DMS 273 (cell line): Measurements from ENCODE around the gene GNB2.

Experiments
- DNase-seq: peaks from one replicate; lab custom pipeline; 2025; ENCODE audit not compliant: unreplicated experiment; lab: John Stamatoyannopoulos, UW

The GNB2 gene

DNA sequence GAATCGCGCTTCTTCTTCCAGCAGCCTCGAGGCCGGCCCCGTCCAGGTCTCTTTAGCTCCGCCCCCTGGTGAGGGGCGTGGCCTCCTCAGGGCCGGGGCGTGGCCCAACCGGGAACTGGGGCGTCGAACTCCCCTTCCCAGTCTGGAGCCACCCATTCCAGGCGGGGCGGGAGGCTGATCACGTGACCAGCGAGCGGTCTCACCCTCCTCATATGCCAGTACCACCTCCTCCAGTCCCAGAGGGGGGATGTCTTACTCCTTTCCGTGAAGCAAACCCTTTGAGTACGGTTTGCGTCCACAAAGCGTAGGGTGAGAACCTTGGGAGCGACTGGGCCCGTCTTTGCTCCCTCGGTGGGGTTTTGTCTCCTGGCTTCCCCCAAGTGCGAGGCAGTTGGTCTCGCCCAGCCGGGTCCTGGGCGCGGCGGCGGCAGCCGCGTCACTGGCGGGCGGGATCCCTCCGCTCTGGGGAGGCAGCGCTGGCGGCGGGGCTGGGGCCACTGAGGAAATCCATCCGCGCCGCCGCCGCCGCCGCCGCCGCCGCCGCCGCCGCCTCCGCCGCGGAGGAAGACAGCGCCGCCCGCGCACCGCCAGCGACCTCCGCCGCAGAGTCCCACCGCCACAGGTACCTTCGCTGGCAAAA, at the start of gene GNB2:
TSS of gene GNB2 (plus strand) at position 439 of the 640 bp plus-strand sequence. CDS start 2,526 bp downstream, outside the sequence.
- peak; percentile 100 for DNase-seq

DNA sequence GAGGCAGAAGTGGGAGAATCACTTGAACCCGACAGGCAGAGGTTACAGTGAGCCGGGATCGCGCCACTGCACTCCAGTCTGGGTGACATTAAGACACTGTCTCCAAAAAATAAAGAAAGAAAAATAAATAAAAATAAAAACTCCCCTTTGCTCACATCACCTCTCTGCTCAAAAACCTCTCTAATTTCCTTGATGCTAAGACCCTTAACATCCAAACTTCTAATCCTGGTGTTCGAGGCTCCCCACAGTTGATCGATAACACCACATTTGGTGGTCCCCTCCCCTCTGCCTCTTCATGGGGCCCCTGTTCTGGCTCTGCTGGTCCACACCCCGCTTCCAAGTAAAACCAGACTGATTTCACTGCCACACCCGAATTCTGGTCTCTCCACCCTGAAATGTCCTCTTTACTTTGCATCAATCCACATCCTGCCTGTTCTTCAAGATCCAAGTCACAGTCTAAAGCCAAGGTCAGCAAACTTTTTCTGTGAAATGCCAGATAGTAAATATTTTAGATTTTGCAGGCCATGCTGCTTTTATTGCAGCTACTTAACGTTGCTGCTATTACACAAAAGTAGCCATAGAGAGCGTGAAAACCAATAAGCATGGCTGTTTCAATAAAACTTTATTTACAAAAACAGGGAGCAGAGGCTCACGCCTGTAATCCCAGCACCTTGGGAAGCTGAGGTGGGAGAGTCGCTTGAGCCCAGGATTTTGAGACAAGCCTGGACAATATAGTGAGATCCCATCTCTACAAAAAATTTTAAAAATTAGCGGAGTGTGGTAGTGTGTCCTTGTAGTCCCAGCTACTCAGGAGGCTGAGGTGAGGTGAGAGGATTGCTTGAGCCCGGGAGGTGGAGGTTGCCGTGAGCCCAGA, 49.4 kb upstream of the GNB2 start:
- no peak for DNase-seq

DNA sequence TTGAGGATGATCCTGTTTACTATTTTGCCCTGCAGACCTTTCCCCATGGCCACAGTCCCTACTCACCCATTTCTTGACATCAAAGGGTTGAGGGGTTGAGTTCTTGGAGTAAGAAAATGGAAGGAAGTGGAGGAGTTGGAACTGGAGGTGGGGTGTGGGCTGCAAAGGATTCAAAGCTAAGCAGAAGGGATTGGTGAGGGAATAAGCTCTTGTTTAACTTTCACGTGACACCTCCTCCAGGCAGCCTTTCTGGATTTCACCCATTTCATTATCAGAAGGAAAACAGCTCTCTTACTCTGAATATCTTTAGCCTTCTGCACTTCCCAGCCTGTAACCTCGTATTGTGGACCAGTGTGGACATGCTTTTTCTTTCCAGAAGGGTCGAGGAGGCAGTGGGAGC, 47.5 kb upstream of the GNB2 start:
- no peak for DNase-seq

DNA sequence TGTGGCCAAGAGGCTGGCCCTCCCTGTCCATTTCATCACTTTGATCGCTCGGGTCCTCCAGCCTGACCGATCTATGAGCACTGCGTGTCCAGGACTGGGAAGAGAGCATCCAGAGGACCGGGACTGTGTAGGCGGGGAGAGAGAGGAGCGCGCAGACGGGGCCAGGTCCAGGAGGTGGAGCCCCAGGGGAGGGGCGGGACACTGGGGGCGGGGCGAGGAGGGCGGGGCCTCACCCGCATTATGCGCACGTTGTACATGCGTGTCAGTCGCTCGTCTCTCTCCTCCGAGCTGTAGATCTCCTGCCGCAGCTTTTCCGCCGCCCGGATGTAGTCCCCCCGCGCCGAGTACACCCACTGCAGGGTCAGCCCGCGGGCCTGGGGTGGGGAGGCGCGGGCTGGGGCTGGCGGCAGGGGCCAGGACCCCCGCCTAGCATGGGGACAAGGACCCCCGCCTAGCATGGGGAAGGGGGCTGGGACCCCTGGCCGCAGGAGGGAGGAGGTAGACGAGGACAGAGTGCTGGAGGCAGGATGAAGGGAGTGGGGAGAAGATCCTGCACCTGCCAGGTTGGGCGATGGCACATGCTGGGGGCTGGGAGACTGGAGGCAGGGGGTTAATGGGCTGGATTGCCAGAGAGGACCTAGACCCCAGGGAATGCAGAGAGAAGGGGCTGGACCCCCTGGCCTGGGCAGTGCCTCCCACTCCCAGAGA, 46.9 kb upstream of the GNB2 start:
- DNase-seq, result no peak

DNA sequence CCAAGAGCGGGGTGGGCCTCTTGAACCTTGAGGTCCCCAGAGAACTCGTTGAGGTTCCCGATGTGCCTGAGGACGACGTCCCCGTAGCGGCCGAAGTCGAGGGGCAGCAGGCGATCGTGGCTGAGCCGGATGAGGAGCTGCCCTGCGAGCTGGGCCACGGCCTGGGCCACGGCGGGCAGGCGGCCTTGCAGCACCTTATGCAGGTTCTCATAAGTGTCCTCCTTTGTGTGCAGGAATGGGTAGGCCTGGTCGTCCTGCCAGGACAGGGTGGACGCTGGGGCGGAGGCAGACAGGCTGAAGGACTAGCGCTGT, 46.3 kb upstream of the GNB2 start:
- no peak for DNase-seq

DNA sequence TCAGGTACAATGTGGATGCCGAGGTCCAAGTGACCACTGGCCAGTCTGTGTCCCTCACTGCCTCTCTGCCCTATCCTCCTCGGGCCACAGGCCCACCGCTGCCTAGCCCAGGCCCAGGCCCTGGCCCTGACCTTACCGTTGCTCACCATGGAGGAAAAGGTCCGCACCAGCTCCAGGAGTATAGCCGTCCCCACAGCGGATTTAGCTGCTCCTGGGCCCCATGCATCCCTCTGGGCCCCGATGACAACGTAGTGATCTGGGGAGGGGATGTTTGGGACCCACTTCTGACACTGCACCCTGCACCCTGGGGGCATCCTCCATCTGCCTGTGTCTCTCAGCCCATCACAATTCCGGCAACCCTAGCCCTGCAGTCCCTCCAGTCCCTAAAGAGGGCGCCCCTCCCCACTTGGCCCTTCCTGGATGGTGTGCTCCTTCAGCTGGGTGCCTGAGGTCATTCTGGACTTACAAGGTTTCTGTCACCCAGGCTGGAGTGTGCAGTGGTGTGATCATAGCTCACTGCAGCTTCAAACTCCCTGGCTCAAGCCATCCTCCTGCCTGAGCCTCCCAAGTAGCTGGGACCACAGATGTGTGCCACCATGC, 44.3 kb upstream of the GNB2 start:
- DNase-seq, result peak; percentile 75

DNA sequence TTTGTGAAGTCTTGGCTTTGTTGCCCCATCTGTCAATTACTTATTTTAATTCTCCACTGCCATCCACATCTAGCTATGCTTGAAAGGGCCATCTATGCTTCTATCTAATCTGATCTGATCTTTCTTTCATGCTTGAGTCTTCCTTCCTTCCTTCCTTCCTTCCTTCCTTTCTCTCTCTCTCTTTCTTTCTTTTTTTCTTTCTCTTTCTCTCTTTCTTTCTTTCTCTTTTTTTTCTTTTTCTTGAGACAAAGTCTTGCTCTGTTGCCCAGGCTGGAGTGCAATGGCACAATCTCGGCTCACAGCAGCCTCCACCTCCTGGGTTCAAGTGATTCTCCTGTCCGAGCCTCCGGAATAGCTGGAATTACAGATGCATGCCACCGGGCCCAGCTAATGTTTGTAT, 43.5 kb upstream of the GNB2 start:
- no peak for DNase-seq

DNA sequence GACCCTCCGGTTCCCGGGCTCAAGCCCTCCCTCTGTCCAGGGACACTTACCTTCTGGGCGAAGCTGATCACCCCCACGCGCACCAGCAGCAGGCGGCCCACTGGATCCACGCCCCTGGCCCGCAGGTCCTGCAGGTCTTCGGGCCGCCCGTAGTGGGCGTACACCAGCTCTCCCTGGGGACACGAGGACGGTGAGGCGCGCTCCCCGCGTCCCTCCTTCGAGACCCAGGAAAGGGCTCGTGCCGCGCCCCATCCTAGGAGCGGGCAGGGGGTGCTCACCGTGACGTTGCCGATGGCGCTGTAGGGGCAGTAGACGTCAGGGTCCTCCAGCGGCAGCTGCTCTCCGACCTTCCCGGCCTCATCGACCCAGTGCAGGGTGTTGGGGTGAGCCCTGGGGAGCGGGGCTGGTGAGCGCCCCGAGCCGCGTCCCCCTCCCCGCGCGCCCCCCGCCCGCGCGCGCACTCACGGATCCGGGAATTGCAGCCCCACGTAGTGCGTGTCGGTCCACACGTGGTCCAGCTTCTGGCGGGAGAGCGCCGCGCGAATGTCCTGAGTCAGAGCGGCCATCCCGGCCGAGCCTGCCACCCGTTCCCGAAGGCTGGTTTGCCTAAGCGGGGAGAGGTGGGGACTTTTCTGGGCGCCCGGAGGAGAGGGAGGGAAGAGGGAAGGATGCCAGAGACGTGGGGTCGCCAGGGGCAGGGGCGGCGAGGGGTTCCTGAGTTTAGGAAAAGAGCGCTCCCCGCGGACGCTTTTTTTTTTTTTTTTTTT, 40.4 kb upstream of the GNB2 start:
- peak; percentile 74 for DNase-seq

DNA sequence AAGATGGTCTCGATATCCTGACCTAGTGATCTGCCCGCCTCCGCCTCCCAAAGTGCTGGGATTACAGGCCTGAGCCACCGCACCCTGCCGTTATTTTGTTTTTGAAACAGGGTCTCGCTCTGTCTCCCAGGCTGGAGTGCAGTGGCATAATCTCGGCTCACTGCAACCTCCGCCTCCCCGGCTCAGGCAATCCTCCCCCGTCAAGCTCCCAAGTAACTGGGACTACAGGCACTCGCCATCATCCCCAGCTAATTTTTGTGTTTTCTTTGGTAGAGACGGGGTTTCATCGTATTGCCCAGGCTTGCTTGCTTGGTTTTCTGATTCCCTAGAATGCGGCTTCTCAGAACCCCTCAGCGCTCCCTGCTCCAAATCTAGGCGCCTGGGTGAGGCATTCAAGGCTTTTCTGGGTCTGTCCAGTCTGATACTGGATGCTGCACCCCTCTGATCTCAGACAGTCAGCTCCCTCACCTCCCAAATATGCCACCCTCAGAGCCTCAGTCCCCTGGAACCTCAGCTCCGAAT, 33.5 kb upstream of the GNB2 start:
- DNase-seq, result no peak

DNA sequence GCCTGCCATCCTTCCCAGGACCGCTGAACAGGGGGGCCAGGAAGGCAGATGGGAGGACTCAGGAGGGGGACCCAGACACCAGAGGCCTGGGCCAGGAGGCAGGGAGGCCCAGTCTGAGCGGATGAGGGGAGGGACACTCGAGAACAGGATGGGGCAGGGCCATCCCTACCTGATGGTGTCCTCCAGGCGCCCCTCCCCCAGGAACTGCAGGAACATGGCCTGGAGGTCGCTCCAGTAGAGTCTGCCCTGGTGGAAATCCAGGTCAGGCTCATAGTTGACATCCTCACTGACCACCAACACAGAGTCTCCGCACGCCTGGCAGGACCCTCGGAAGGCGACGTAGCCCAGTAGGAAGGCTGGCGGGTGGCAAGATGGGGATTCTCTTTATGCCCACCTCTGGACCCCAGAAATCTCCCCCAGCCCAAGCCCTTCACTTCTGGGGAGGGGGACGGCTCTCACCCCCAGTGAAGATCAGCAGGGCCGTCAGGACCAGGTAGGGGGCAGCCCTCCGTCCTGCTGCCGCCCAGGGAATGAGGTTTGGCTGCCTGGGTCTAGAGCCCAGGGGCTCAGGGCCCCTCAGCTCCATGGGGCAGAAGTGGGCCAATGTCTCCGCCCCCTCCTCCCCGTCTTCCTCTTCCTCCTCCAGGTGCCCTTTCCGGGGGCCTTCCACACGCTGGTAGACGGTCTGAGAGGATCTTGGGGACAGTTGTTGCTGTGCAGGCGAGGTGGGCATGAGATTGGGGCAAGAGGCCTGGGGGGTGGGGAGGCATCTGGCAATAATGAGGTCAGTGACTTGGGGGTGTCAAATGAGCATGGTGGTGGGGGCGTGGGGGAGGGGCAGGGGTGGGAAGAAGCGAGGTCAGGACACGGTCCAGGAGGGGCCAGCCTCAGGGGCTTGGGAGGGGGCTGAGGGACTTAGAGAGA, 32.8 kb upstream of the GNB2 start:
- no peak for DNase-seq

DNA sequence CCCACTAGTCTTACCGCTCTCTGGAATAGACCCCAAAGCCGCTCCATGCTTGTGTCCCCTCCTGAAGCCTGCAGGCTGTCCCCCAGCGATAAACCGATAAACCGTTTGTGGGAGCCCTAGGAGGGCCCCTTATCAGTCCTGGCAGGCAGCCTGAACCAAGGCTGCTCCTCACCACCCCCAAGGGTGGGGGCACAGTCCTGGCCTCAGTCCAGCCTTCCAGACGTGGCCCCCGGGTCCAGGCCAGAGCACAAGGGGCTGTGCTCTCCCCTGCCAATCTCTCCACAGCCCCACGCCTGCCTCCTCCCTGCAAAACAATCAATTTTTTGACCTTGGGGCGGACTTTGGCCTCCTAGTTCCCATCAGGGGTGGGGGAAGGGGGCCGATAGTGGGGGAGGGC, 32.1 kb upstream of the GNB2 start, which contains the start of gene TFR2:
TSS of gene TFR2 (minus strand) at position 90 of the 397 bp plus-strand sequence. CDS start at position 47, 43 bp downstream.
- DNase-seq, result no peak

DNA sequence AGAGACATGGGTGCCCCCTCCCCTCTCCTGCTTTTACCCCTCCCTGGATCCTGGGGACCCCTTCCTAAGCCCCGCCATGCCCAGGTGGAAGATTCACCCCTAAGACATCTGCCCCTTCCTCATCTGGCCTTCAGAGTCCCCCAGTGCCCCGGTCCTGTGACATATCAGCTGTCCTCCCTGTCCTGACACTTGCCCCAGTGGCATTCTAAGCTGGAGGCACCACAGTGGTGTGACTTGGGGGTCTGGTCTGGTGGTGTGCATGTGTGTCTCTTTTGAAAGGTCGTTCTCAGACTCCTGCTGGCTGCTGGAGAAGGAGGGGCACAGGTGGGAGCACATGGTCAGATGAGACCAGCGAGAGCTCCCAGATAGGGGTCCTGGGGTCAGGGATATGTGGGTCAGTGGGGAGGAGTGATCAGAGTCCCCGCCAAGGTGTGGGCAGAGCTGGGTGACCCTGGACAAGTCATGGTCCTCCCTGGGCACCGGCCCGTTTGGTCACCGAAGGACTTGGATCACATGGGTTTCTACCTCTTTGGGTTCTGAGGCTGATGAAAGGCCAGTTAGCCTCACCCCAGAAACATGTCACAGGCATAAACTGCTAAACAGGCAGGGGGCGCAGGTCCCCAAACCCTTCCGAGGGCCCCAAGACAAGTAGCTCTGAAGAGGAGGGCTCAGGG, 31.5 kb upstream of the GNB2 start:
- DNase-seq, result no peak

DNA sequence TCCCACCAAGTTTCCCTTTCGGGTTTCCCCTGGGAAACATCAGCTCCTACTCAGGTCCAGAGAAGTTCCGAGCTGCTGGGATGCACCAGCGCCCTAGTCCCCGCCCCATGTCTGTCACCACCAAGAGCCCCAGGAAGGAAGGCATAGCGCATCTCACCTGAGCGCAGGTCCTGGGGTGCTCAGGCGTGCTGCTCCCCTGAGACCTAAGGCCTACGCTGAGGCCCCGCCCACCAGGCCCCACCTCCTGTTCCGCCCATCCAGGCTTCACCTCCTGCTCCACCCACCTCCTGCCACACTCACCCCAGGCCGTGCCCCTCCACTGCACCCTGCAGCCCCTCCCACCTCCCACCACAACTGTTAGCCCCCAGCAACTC, 31.0 kb upstream of the GNB2 start:
- DNase-seq, result no peak

DNA sequence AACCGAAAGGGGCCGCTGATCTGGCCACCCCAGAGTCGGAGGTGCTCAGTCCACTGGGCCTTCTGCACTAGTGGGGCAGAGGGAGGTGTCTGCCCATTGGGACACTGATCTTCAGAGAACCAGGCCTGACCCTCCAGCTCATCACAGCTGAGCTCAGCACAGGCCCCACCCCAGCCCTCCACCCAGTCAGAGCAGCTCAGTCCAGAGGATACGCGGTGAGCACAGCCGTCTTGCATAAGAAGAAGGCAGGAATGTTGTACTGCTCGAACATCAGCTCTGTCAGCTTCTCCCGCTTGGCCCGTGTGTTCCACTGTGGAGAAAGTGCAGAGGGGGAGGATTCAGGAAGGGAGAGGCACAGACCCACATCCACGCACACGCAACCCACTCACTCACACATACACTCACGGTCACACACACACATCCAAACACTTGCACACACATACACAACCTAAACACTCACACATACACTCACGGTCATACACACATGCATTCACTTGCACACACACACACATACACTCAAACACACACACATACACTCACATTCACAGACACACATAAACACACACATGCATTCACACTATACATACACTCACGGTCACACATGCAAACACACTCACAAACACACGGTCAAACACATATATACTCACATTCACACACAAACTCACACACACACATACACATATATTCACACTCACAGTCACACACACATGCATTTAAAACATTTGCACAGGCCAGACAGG, 23.5 kb upstream of the GNB2 start:
- no peak for DNase-seq

DNA sequence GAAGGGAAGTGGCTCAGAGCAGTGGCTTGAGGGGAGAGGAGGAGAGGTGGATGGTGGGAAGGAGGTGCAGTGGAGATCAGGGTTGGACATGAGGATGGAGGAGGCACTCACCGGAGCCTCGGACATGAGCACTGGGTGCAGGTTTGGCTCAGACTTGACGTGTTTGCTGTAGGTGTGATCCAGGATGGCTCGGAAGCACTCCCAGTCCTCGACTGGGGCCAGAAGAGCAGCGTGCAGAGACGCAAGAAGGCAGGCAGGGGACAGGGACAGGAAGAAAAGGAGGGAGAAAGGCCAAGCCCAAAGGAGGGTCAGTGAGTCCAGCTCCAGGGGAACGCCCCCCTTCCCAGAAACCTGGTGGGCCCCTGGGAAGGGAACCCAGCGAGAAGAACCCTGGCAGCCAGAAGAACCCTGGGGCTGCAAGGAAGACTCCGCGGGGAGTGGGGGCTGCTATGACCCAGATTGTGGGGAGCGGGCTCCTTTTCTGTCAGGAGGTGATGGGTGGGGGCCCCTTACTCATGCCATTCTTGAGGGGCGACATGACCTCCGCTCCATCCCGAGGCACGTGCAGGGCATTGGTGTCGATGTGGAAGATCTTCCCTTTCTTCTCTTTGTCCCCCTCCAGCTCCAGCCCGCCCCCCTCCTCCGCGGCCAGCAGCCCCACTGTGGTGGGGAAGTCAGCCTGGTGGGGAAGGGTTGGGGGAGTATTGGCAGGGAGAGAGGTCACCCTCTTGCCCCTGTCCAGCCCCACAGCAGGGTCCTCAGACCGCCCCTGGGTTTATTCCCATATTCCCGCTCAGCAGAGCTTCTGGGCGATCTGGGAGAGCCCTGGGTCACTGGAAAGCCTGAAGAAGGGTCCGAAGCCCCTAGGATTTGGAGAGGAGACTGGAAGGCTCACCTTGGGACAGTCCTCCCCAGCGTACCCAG, 18.4 kb upstream of the GNB2 start:
- DNase-seq, result no peak

DNA sequence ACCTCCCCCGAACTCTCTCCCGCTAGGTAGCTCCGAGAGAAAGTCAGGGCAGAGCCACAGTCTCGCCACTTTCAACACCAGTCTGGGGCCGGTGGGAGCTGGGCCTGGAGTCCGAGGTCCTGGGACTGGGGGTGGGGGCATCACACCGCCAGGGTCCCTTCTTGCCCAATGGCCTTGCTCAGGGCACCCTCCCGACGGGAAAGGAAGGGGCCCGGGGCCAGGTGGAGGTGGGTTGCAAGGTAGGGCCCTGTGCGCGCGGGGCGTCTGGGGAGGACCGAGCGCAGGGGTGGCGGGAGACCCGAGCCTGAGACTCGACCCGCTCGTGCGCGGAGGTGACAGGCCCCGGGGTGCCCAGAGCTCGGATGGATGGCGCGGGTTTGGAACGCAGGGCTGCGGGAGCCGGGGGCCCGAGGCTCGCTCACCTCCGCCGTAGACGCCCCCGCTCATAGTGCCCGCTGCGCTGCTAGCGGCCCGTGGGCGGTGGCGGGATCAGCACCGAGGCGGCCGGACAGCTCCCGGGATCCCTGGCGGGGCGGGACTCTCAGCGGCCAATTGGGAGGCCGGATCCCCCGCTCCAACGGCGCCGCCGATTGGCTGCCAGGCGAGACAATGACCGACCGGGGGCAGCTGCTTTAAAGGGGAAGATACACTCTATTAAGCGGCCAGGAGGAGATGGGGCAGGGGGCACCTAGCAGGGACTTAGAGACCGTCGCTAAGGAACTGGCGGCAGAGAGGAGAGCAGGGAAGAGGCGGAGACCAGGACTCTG, 17.4 kb upstream of the GNB2 start, which contains the start of gene ACTL6B:
TSS of gene ACTL6B (minus strand) at position 541 of the 767 bp plus-strand sequence. CDS start at position 447, 94 bp downstream.
- DNase-seq, result peak; percentile 90
